GM19463 (cell line): Measurements from ENCODE around the gene CABP7.
"Not testable (repeated sequence)": the region's sequence is repeated elsewhere in the genome, so short reads cannot be mapped to it uniquely, and the experiment has no call there.

Experiments
- ATAC-seq: cut with Tn5 transposase; IDR thresholded peaks from one replicate; pipeline ENCODE4 v1.9.1; 2021; ENCODE audit warnings: mild to moderate bottlenecking, moderate library complexity; ENCODE audit not compliant: unreplicated experiment

CABP7 gene

DNA sequence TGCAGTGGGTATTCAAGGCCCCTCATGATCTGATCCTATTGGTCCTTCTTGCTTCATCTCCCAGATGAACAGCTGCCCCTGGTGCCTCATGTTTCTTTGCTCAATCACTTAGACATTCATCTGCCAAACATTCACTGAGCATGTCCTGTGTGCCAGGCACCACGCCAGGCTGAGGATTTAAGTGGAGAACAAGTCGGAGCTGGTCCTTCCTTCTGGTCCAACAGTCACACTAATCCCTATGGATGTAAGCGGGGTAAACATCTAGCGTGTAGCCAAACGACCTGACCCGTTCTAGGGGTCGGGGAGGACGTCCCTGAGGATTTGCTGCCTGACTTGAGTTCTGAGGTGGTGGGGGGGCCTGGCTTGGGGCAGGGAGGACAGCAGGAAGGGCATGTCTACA lies 25.1 kb downstream of the CABP7 start:
- ATAC-seq: no peak

DNA sequence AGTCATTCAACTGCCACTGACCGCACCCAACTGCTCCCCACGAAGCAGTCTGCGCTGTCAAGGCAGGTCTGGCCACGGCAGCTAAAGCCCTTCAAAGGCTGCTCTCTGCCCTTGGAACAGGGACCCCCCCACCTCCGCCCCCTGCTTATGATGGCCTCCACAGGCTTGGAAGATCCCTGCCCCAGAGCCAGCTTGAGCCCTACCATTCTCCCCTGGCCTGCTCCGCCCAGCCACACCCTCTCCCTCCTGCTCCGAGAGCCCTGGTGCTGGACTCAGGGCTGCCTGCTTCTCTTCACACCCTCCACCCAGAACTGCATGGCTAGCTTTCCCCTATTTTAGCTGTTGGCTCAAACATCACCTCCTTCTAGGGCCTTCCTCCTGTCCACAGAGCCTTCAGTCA lies 28.0 kb downstream of the CABP7 start:
- no peak for ATAC-seq

DNA sequence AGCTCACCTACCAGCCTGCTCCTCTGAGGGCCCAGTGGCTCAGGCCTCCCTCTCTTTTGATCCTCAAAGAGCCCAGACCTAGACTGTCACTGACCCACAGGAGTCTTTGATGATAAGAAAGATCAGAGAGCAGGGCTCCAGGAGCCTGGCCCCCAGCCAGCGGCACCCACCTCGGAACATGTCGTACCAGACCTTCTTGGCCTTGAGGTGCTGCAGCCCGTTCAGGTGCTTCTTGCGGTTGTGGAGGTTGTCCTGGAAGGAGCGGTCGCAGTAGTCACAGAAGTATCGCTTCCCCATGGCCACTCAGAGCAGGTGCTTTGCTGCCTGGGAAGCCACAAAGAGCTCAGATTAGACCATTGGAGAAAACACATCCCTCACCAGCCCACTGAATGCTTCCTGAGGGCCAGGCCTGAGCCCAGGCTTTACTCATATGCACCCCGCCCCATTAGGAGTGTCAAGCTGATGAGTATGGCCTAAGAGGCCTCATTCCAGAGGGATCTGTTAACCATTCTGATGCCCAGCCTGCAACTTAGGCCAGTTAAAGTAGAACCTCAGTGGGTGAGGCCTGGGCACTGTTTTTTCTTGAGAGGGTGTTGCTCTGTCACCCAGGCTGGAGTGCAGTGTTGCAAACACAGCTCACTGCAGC lies 28.6 kb downstream of the CABP7 start:
- ATAC-seq: no peak

DNA sequence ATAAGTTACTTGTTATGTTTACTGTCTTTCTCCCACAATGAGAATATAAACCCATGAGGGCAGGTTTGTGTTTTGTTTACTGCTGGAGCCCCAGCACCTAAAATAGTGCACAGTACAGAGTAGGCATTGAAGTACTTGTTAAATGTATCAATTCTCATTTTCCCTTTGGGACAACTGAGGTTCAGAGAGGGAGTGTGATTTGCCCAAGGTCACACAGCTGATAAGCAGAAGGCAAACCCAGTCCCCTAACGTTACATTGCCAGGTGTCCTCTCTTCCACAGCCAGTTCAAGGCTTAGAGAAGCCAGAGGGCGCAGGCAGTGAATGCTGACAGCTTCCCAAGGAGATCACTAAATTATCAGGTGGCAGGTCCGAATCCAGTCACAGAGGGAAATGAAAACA lies 30.2 kb downstream of the CABP7 start:
- no peak for ATAC-seq

DNA sequence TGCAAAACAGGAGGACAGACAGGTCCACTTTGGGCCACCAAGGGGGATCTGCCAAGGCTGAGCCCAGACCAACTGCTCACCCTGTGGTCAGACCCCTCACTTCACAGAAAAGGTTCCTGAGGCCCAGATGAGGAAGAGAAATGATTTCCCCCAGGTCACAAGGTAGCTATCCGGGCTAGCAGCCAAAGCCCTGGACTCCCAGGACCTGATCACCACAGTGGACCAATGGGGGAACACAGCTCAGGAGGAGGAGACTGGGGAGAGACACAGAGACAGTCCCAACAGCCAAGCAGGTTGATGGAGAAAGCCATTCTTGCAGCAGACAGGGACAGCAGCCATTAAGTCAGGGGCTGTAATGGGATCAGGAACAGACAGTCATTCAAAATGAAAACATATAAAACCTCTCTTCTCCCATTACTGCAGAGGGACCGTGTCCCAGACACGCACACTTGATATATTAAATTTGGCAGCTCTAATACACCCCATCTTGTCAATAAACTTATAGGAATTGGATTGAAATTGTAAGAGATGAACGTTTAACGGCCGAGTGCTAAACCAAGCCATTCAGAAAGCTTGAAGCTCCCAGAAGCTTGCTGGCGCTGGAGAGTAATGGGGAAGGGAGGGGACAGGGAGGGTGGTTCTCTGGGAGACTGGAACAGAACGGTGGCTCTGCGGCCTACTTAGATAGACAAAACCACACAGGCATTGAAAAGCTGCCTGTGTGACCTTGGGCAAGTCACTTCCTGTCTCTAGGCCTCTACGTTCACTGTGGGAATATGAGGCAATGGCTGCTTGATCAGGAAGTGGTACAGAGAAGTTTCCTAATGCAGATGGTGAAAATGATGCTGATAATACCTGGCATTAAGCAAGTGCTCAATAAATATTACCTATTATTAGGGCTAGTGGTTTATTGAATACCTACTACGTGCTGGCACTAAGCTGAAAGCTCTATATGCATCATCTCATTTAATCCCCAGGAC lies 31.0 kb downstream of the CABP7 start:
- no peak for ATAC-seq

DNA sequence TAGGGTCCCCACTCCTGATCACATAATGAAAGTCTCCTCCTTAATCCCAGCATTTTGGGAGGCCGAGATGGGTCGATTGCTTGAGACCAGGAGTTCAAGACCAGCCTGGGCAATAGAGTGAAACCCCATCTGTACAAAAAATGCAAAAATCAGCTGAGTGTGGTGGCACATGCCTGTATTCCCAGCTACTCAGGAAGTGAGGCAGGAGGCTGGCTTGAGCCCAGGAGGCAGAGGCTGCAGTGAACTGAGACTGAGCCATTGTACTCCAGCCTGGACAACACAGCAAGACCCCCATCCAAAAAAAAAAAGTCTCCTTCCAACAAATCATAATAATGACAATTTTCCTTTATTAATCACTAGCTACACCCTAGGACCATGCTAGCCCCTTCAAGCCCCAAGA lies 31.9 kb downstream of the CABP7 start:
- no peak for ATAC-seq

DNA sequence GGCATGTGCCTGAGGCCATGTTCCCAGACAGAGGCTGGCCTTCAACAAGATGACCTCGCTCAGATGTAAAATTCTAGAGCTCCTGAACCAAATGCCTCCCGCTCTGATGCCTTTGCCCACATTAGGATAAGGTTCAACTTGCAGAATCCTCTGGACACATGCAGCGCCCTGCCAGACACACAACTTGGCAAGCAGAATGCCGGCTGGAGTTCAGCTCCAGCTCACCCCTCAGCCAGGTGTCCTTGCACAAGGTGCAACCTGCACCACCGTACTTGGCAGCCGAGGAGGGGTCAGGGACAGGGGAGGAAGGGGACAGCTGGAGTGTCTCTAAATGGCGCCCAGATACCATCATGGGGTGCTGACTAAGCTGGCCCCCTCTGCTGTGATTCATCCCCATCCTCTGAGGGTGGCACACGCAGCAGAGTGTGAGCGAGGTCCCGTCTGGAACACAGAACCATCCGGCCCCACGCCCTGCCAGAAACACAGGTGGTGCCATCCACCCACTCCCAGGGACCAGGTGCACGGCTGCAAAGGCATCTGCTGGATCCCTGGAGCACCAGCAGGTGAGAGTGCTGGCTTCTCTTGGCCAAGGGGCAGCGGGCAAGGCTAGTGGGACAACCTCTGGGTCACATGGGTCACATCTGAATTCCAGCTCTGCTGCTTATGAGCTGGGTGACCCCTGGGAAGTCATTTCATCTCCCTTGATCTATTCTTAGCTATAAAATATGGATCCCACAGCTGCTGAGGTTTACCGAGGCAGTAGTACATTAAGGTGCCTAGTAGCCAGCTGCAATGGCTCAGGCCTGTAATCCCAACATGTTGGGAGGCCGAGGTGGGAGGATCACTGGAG lies 34.2 kb downstream of the CABP7 start:
- ATAC-seq: no peak

DNA sequence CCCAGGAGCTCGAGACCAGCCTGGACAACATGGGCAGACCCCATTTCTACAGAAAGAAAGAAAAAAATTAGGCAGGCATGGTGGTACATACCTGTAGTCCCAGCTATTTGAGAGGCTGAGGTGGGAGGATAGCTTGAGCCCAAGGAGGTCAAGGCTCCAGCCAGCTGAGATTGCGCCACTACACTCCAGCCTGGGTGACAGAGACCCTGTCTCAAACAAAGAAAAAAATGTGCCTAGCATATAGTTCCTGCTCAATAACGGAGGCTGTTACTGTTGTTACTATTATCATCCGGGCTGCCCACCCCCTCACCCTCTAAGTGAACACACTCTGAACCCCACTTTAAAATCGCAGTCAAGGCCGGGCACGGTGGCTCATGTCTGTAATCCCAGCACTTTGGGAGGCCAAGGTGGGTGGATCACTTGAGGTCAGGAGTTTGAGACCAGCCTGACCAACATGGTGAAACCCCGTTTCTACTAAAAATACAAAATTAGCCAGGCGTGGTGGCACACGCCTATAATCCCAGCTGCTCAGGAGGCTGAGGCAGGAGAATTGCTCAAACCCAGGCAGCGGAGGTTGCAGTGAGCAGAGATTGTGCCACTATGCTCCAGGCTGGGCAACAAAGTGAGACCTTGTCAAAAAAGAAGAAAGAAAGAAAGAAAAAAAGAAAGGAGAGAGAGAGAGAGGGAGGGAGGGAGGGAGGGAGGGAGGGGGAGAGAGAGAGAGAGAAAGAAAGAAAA lies 35.0 kb downstream of the CABP7 start:
- not testable (repeated sequence) for ATAC-seq

DNA sequence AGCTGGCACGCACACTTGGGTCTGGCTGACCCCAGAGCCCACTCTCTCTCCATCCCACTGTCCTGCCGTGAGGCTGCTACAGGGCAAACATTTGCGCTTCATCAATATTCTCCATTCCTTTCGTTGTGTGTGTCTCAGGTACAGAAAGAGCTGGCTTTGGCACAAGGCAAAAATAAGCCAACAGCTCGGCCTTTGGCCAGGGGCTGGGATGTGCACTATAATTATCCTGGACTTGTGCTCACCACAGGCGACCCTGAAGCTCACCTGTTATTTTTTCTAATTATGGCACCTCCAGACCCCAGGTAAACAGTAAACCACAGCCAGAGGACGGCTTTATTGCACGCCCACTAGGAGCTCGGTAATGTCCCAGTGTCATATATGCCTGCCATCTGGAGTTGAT lies 36.1 kb downstream of the CABP7 start:
- ATAC-seq: no peak

DNA sequence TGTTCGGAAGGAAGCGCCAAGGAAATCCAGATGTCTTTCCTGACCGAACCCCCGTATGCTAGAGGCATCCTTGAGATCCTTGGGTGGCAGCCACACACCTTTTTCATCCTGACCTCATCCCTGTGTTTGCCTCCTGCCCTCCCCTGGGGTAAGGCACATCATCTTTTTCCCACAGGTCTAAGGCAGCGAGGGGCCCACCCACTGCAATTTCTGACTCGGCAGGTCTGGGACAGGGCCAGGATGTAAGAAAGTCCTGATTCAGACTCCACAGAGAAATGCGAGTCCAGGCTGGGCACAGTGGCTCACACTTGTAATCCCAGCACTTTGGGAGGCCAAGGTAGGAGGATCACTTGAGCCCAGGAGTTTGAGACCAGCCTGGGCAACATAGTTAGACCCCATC lies 36.5 kb downstream of the CABP7 start:
- ATAC-seq: no peak

DNA sequence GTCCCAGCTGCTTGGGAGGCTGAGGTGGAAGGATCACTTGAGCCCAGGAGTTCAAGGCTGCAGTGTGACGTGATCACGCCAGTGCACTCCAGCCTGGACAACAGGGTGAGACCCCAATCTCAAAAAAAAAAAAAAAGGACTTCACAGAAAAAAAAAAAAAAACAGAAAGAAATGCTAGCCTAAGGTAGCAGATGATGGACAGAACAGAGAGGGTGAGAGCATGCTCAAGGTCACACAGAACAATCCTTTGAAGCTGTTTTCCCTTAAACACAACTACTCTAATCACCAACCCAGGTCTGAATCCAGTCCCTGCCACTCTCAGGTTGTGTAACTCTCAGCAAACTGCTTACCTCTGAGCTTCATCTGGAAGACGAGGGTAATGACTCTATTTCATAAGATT lies 37.3 kb downstream of the CABP7 start:
- no peak for ATAC-seq

DNA sequence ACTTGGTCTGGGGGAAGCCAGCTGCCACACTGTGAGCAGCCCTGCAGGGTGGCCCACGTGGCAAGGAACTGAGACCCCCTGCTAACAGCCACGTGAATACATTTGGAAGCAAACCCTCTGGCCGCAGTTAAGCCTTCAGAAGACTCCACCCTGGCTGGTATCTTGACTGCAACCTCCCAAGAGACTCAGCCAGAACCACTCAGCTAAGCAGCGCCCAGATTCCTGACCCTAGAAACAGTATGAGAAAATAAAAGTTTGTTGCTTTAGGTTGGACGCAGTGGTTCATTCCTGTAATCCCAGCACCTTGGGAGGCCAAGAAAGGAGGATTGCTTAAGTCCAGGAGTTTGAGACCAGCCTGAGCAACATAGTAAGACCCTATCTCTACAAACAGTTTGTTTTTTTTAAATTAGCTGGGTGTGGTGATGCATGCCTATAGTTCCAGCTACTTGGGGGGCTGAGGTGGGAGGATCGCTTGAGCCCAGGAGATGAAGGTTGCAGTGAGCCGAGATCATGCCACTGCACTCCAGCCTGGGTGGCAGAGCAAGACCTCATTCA lies 38.3 kb downstream of the CABP7 start:
- ATAC-seq: no peak

DNA sequence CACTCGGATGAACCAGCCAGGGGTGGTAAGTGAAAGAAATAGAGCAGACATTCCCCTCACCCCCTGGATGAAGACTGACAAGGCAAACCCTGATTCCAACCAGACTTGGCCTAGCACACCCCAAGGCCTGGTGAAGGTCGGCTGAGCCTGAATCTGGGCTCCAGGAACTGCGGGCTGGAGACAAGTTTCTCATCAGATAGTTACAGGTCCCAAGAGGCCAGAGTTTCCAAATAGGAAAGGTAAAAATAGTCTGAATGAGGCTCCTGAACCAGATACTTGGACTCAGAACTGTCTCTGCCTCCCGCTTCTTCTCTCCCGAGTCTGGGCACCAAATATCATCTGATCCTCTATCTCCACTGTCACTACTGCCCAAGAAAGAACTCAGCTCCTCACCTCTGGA lies 39.2 kb downstream of the CABP7 start:
- no peak for ATAC-seq

DNA sequence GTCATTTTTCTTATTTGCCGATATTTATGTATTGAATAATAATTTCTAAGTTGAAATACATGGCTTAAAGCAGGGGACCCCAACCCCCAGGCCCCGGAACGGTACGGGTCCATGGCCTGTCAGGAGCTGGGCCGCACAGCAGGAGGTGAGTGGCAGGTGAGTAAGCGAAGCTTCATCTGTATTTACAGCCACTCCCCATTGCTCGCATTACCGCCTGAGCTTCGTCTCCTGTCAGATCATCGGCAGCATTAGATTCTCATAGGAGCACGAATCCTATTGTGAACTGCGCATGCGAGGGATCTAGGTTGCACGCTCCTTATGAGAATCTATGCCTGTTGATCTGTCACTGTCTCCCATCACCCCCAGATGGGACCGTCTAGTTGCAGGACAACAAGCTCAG lies 42.5 kb downstream of the CABP7 start:
- ATAC-seq: no peak

DNA sequence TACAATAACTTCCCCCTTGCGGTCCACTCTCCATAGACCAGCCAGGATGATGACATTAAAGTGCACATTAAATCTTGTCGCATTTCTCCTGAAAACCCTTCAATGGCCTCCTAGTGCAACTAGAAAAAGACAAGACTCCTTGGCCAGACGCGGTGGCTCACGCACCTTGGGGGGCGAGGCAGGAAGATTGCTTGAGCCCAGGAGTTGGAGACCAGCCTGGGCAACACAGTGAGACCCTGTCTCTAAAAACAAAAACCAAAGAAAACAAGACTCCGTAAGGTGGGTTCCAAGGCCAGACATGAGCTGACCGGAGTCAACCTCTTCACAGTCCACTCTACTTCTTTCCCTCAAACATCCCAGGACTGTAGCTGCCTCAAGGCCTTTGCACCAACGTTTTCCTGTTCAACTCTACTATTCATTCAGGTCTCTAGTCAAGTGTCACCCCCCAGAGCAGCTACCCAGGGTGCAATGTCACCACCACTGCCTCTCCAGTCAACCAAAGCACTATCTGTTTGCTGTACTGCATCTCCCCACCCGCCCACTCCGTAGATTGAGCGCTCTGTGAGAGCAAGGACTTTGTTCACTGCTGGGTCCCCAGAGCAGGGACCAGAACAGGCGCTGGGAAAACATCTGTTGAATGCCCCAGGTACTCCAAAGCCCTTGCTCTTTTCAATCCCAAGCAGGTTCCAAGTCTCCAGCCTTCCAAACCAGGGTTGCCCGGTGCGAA lies 46.3 kb downstream of the CABP7 start:
- ATAC-seq: peak; percentile 11

DNA sequence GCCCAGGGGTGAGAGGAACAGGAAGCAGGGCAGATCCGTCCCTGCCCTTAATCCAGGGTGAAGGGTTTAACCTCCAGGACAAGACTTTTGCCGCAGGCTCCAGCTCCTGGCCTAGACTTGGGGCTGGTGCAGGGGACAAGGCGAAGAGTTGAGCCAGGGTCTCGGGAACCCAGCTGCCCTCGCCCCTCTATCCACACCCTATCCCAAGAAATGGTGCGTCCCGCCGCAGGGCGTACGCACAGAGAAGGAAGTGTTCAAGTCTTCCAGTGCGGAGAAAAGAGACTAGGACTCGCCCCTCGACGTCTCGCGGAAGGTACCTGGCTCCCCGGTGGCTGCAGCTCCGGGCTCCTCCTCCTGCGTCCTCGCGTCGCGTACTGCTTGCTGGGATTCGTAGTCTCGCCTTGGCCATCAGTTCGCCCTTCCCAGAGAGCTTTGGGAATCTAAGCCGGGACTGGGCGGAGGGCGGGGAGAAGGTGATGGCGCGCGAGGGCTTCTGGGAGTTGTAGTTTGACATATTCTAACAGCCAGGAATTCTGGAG lies 46.9 kb downstream of the CABP7 start, which contains the start of gene ZMAT5:
Gene ZMAT5 (minus strand): TSS at position 376 of the 539 bp plus-strand sequence. CDS start 18,463 bp downstream, outside the sequence.
- ATAC-seq: peak; percentile 91

DNA sequence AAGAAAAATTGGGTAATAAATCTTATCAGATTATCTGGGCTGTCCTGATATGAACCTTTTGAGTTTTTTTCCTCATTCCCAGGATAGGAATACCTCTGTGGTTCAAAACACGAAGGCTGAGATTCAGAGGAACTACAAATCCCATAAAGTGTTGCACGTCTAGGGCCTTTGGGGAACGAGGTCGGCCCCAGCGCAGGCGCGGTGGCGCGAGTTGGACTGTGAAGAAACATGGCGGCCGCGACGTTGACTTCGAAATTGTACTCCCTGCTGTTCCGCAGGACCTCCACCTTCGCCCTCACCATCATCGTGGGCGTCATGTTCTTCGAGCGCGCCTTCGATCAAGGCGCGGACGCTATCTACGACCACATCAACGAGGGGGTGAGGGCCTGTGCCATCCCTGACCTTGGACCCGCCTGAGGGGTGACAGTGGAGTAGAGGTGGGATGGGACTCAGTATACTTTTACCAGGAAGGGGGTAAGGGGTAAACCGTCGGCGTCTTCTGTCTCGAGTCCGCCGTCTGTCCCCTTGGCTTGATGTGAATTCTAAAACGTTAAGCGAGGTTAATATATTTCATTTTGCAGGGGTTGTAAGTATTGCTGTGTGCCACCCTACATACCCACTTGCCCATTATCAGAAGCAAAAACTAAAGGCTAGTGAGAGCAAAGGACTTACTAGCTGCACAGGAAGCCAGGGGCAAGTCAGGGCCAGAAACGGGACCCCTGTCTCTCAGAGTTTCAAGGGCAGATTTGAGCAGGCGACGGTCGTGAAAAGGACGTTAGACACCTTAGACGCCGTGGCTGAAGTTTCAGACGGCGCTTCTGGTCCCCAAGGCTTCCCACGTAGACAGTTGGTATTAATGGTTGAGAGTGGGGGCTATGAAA lies 47.6 kb downstream of the CABP7 start, which contains the start of gene UQCR10:
Gene UQCR10 (plus strand): TSS at position 199 of the 881 bp plus-strand sequence. CDS start 30 bp downstream, at position 229.
- peak; percentile 52 for ATAC-seq

DNA sequence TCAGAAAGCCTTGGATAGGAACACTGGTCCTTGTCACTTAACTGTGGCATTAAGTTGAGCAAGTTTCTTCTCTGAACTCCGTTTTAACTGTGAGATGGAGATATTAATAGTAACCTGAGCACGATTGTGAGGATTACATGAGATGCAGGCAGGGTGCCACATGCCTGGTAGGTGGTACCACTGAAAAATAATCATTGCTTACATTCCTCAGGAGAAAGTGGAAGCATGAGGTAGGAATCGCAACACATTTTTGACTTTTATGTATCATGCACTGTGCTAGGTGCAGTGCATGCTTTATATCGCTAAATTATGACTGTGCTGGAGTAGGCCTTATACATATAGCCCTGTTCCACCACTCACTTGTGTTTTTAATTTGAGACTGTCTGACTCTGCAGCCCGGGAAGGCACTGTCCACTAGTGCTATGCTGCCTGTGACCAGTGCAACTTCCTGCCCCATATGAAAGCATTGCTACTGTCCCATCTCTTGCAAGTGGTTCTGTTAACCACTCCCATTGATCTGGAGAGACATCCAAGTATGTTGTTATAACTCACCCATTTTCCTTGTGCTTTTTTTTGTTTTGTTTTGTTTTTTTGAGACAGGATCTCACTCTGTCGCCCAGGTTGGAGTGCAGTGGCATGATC lies 48.4 kb downstream of the CABP7 start:
- ATAC-seq: no peak
